Liver (tissue), 9 donors: ENCODE data around the gene CSTF3. TPM values are rescaled to one million over a fixed set of nuclear protein-coding genes. Genes with fewer than 3 reads are reported as not detected.

Experiments
- DNase-seq: peaks from one replicate; pipeline ENCODE4 v3.0.0-alpha.2; 2017; ENCODE audit warnings: low spot score
- H3K27ac ChIP-seq, 2 donors: one replicate each; pipeline ENCODE4 v1.7.0; 2013; ENCODE audit warnings: inconsistent platforms in 2 of 2, low read length in 2 of 2, control low read depth in 1 of 2, low read depth in 1 of 2, mild to moderate bottlenecking in 1 of 2
- H3K27me3 ChIP-seq, 4 donors: one replicate each; pipeline versions ENCODE4 v1.6.1 to v1.7.0; 2013; ENCODE audit warnings: low read length in 3 of 4, inconsistent platforms in 1 of 4, mild to moderate bottlenecking in 1 of 4, moderate library complexity in 1 of 4; ENCODE audit not compliant: control insufficient read depth in 4 of 4, insufficient read depth in 4 of 4
- H3K36me3 ChIP-seq, 4 donors: one replicate each; pipeline versions ENCODE4 v1.6.1 to v1.7.0; 2013; ENCODE audit warnings: low read length in 3 of 4, mild to moderate bottlenecking in 3 of 4, low read depth in 1 of 4, moderate library complexity in 1 of 4; ENCODE audit not compliant: control insufficient read depth in 4 of 4, insufficient read depth in 3 of 4
- H3K4me1 ChIP-seq, 4 donors: one replicate each; pipeline versions ENCODE4 v1.6.1 to v1.7.0; 2013; ENCODE audit warnings: low read length in 3 of 4, mild to moderate bottlenecking in 3 of 4, moderate library complexity in 1 of 4; ENCODE audit not compliant: control insufficient read depth in 4 of 4, insufficient read depth in 4 of 4
- H3K4me3 ChIP-seq, 3 donors: one replicate each; pipeline versions ENCODE4 v1.6.1 to v1.7.0; 2013; ENCODE audit warnings: low read length in 3 of 3, control low read depth in 1 of 3, low read depth in 1 of 3, mild to moderate bottlenecking in 1 of 3
- H3K9ac ChIP-seq, 2 donors: one replicate each; pipeline ENCODE4 v1.7.0; 2013; ENCODE audit warnings: low read length in 2 of 2, mild to moderate bottlenecking in 2 of 2, moderate library complexity in 2 of 2, control low read depth in 1 of 2, low read depth in 1 of 2
- H3K9me3 ChIP-seq, 4 donors: one replicate each; pipeline versions ENCODE4 v1.6.1 to v1.7.0; 2013; ENCODE audit warnings: low read length in 3 of 4; ENCODE audit not compliant: control insufficient read depth in 4 of 4
- ATF3 ChIP-seq: IDR thresholded peaks from 2 replicates; pipeline ENCODE4 v1.6.1; 2016; ENCODE audit warnings: antibody characterized with exemption
- EGR1 ChIP-seq, 2 donors: IDR thresholded peaks; 2 replicates each; pipeline ENCODE4 v1.6.1; 2016 to 2018; ENCODE audit warnings: antibody characterized with exemption in 2 of 2, low read depth in 2 of 2
- FOXA1 ChIP-seq: IDR thresholded peaks from 2 replicates; pipeline ENCODE4 v1.6.1; 2016; ENCODE audit warnings: antibody characterized with exemption
- FOXA2 ChIP-seq: IDR thresholded peaks from 2 replicates; pipeline ENCODE4 v1.6.1; 2016; ENCODE audit warnings: antibody characterized with exemption
- HNF4A ChIP-seq, 2 donors: conservative IDR thresholded peaks; 2 replicates each; pipeline ENCODE4 v1.6.1; 2016; ENCODE audit warnings: antibody characterized with exemption in 2 of 2, mild to moderate bottlenecking in 2 of 2
- HNF4G ChIP-seq: IDR thresholded peaks from 2 replicates; pipeline ENCODE4 v1.6.1; 2016; ENCODE audit warnings: antibody characterized with exemption
- JUND ChIP-seq, 2 donors: IDR thresholded peaks; 2 replicates each; pipeline ENCODE4 v1.6.1; 2016; ENCODE audit warnings: antibody characterized with exemption in 2 of 2
- MAX ChIP-seq: IDR thresholded peaks from 2 replicates; pipeline ENCODE4 v1.6.1; 2016; ENCODE audit warnings: antibody characterized with exemption
- NR2F2 ChIP-seq: IDR thresholded peaks from 2 replicates; pipeline ENCODE4 v1.6.1; 2016; ENCODE audit warnings: antibody characterized with exemption
- RAD21 ChIP-seq, 2 donors: IDR thresholded peaks; 2 replicates each; pipeline ENCODE4 v1.6.1; 2016; ENCODE audit warnings: antibody characterized with exemption in 2 of 2, mild to moderate bottlenecking in 2 of 2
- REST ChIP-seq: IDR thresholded peaks from 2 replicates; pipeline ENCODE4 v1.6.1; 2016; ENCODE audit warnings: antibody characterized with exemption, mild to moderate bottlenecking
- RXRA ChIP-seq, 2 donors: IDR thresholded peaks; 2 replicates each; pipeline ENCODE4 v1.6.1; 2017 to 2018; ENCODE audit warnings: antibody characterized with exemption in 2 of 2, mild to moderate bottlenecking in 1 of 2
- SP1 ChIP-seq: IDR thresholded peaks from 2 replicates; pipeline ENCODE4 v1.6.1; 2018; ENCODE audit warnings: antibody characterized with exemption, mild to moderate bottlenecking
- TAF1 ChIP-seq: conservative IDR thresholded peaks from 2 replicates; pipeline ENCODE4 v1.6.1; 2016; ENCODE audit warnings: antibody characterized with exemption, mild to moderate bottlenecking
- YY1 ChIP-seq: IDR thresholded peaks from 2 replicates; pipeline ENCODE4 v1.6.1; 2016; ENCODE audit warnings: antibody characterized with exemption, mild to moderate bottlenecking
- whole genome bisulfite sequencing: extraction: QIAGEN DNeasy Blood & Tissue Kit; methylation state at CpG from one replicate; pipeline ENCODE4 v1.1.7; 2013; 5-methylcytosine and 5-hydroxymethylcytosine counted together
- polyA plus RNA-seq, 2 donors: library from polyadenylated mRNA; stranded (reverse) in 1 of 2; unstranded in 1 of 2; fragments of 200-250 nt in 1 of 2; fragments of >200 nt in 1 of 2; fragmentation: Nextera tagmentation in 1 of 2; extraction: Ambion mirVana in 1 of 2; gene quantifications; one replicate each; pipeline versions ENCODE4 v1.2.1 to v1.2.3, GENCODE V29; 2013 to 2015
- total RNA-seq, 2 donors: library from RNA; depleted of rRNA; stranded (reverse); fragments of >200 nt; gene quantifications; one replicate each; pipeline ENCODE4 v1.2.3, GENCODE V29; 2014
- TF ChIP-seq, protein P1 (sequence below): IDR thresholded peaks from 2 replicates; pipeline ENCODE4 v1.6.1; 2016; ENCODE audit warnings: antibody characterized with exemption
- TF ChIP-seq, protein P2 (sequence below): fragments of 150-350 bp; IDR thresholded peaks from 2 replicates; pipeline ENCODE4 v1.5.1; 2017; ENCODE audit warnings: improper control_type of control experiment, low read depth, low read length; ENCODE audit not compliant: missing input control
- donor health status: healthy.
- donor health status: healthy.
- donor health status: healthy.
- donor health status: healthy.
- donor health status: healthy.

Gene CSTF3
- total and polyA plus RNA-seq, 4 donors = 7.9 to 20.8 (median 12.3) TPM

GRCh38 chr11:33086017-33086416 is 75.3 kb downstream of the CSTF3 start (continued):
- no peak for TF ChIP-seq FOXA1

DNA sequence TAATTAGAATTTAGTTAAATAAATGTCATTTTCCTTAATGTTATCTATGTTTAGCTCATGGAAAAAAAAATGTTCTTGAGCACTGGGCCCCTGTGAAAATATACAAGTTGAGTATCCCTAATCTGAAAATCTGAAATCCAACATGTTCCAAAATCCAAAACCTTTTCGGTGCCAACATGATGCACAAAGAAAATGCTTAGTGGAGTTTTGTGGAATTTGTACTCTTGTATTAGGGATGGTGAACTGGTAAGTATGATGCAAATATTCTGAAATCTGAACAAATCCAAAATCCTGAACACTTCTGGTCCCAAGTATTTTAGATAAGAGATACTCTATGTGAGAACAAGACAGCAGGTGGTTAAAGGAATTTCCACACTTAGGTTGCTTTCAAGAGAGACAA is 77.4 kb downstream of the CSTF3 start:
- Histone ChIP-seq H3K4me1 (peaks cover 6 to 26% (median 20%) of the 10 kb centered on the region in 4 donors), H3K4me3 (no peak overlapping the region), H3K9me3 (no peaks in the 10 kb centered on the region), H3K9ac (no peak overlapping the region), H3K27ac (peak overlapping the region; percentile 56 to 93), H3K27me3 (no peaks in the 10 kb centered on the region), H3K36me3 (peaks cover 0 to 5% (median under 1%) of the 10 kb centered on the region in 4 donors)
- TF ChIP-seq TAF1 = no peak
- peak; percentile 64 for TF ChIP-seq YY1
- TF ChIP-seq, protein P1, sequence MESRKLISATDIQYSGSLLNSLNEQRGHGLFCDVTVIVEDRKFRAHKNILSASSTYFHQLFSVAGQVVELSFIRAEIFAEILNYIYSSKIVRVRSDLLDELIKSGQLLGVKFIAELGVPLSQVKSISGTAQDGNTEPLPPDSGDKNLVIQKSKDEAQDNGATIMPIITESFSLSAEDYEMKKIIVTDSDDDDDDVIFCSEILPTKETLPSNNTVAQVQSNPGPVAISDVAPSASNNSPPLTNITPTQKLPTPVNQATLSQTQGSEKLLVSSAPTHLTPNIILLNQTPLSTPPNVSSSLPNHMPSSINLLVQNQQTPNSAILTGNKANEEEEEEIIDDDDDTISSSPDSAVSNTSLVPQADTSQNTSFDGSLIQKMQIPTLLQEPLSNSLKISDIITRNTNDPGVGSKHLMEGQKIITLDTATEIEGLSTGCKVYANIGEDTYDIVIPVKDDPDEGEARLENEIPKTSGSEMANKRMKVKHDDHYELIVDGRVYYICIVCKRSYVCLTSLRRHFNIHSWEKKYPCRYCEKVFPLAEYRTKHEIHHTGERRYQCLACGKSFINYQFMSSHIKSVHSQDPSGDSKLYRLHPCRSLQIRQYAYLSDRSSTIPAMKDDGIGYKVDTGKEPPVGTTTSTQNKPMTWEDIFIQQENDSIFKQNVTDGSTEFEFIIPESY = peak; percentile 41
- TF ChIP-seq FOXA2 = no peak
- peak in 1 of 2 donors; percentile 49 for TF ChIP-seq EGR1 (IDR thresholded peaks at IDR 0.05; ENCODE audit: low read depth in 2 of 2)
- TF ChIP-seq SP1 = peak; percentile 94
- TF ChIP-seq RAD21 (IDR thresholded peaks at IDR 0.05) = peak; percentile 25 to 61
- peak; percentile 45 for TF ChIP-seq REST
- no peak for TF ChIP-seq NR2F2
- TF ChIP-seq, protein P2, sequence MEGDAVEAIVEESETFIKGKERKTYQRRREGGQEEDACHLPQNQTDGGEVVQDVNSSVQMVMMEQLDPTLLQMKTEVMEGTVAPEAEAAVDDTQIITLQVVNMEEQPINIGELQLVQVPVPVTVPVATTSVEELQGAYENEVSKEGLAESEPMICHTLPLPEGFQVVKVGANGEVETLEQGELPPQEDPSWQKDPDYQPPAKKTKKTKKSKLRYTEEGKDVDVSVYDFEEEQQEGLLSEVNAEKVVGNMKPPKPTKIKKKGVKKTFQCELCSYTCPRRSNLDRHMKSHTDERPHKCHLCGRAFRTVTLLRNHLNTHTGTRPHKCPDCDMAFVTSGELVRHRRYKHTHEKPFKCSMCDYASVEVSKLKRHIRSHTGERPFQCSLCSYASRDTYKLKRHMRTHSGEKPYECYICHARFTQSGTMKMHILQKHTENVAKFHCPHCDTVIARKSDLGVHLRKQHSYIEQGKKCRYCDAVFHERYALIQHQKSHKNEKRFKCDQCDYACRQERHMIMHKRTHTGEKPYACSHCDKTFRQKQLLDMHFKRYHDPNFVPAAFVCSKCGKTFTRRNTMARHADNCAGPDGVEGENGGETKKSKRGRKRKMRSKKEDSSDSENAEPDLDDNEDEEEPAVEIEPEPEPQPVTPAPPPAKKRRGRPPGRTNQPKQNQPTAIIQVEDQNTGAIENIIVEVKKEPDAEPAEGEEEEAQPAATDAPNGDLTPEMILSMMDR = no peak
- peak; percentile 21 to 34 for TF ChIP-seq JUND (IDR thresholded peaks at IDR 0.05)
- peak; percentile 58 to 71 for TF ChIP-seq RXRA (IDR thresholded peaks at IDR 0.05)
- peak; percentile 14 for TF ChIP-seq MAX
- no peak for TF ChIP-seq FOXA1
- TF ChIP-seq HNF4A (conservative IDR thresholded peaks at IDR 0.05) = peak; percentile 98 to 99
- TF ChIP-seq HNF4G = peak; percentile 94
- TF ChIP-seq ATF3 = peak; percentile 86
- no peak for DNase-seq
- WGBS = 36% methylated on average over 1 of the region's 1 CpG
